Measurements from ENCODE around the gene FABP6. TPM values are rescaled to one million over a fixed set of nuclear protein-coding genes. Genes with fewer than 3 reads are reported as not detected.

The FABP6 gene
- polyA plus RNA-seq, 1 donor, result not detected

Other genes with a start within 250 kb of the FABP6 start
- 60.6 TPM for gene TTC1, start 220.4 kb upstream of the FABP6 start, polyA plus RNA-seq (ENCODE audit: insufficient read length)
- 32.9 TPM for gene PWWP2A, start 110.1 kb upstream of the FABP6 start, polyA plus RNA-seq (ENCODE audit: insufficient read length)
- gene CCNJL, start 83.1 kb downstream of the FABP6 start, polyA plus RNA-seq (ENCODE audit: insufficient read length), result 8.2 TPM
- 0.73 TPM for gene C1QTNF2, start 141.1 kb downstream of the FABP6 start, polyA plus RNA-seq (ENCODE audit: insufficient read length)
- gene FAM200C, start 170.5 kb downstream of the FABP6 start, polyA plus RNA-seq (ENCODE audit: insufficient read length), result 18.8 TPM
- gene SLU7, start 189.6 kb downstream of the FABP6 start, polyA plus RNA-seq (ENCODE audit: insufficient read length), result 74.1 TPM
- 87.8 TPM for gene PTTG1, start 192.3 kb downstream of the FABP6 start, polyA plus RNA-seq (ENCODE audit: insufficient read length)

Measured in left kidney (tissue), 1 donor.